WTC11 (cell line): Measurements from ENCODE around the gene LRRC27. TPM values are rescaled to one million over a fixed set of nuclear protein-coding genes. Genes with fewer than 3 reads are reported as not detected.

Source experiments
- ATAC-seq: fragments of 200-7000 bp; cut with Tn5 transposase; 2 replicates; pipeline ENCODE4 v1.10.0; 2021; ENCODE audit warnings: mild to moderate bottlenecking, moderate library complexity
- CTCF ChIA-PET: fragments of 300-600 bp; sonication (Branson Sonifier 250); formaldehyde crosslinking; loops from one replicate; lab custom pipeline; 2021; ENCODE audit warnings: antibody characterized with exemption; lab: Charles Lee
- POLR2A ChIA-PET: fragments of 350-600 bp; sonication (Branson Sonifier 250); formaldehyde crosslinking; loops from one replicate; lab custom pipeline; 2021; ENCODE audit warnings: antibody characterized with exemption; lab: Charles Lee
- DNase-seq: peaks from one replicate; pipeline ENCODE4 v3.0.0; 2021; ENCODE audit warnings: low spot score
- H3K27ac Mint-ChIP-seq: 2 replicates; pipeline ENCODE4 v1.8.0; 2021; ENCODE audit warnings: mixed read lengths
- H3K27me3 Mint-ChIP-seq: 2 replicates; pipeline ENCODE4 v1.8.0; 2021; ENCODE audit warnings: low read depth, mild to moderate bottlenecking, moderate library complexity, mixed read lengths
- H3K36me3 Mint-ChIP-seq: 2 replicates; pipeline ENCODE4 v1.8.0; 2021; ENCODE audit warnings: mixed read lengths
- H3K4me1 Mint-ChIP-seq: 2 replicates; pipeline ENCODE4 v1.8.0; 2022; ENCODE audit warnings: mixed read lengths
- H3K4me3 Mint-ChIP-seq: 2 replicates; pipeline ENCODE4 v1.8.0; 2021; ENCODE audit warnings: mild to moderate bottlenecking, moderate library complexity, mixed read lengths
- H3K9me3 Mint-ChIP-seq: 2 replicates; pipeline ENCODE4 v1.8.0; 2021; ENCODE audit warnings: mixed read lengths
- ATF1 ChIP-seq: sonication (generic); formaldehyde crosslinking; IDR thresholded peaks from 2 replicates; pipeline ENCODE4 v1.8.1; 2023; ENCODE audit warnings: mild to moderate bottlenecking, moderate library complexity, missing genetic modification reagents
- CTCF ChIP-seq: fragments of 200-600 bp; IDR thresholded peaks from 2 replicates; pipeline ENCODE4 v1.8.0; 2022; ENCODE audit warnings: antibody characterized with exemption
- ESRRA ChIP-seq: sonication (generic); formaldehyde crosslinking; IDR thresholded peaks from 2 replicates; pipeline ENCODE4 v1.8.1; 2022; ENCODE audit warnings: mild to moderate bottlenecking, missing genetic modification reagents, borderline replicate concordance
- IRF2 ChIP-seq: sonication (generic); formaldehyde crosslinking; IDR thresholded peaks from 2 replicates; pipeline ENCODE4 v1.8.0; 2022; ENCODE audit warnings: low read depth, missing genetic modification reagents, borderline replicate concordance
- JAZF1 ChIP-seq: fragments of 250-450 bp; sonication (Bioruptor Pico); IDR thresholded peaks from 2 replicates; pipeline ENCODE4 v1.9.0; 2021; ENCODE audit warnings: moderate library complexity, mild to moderate bottlenecking, inconsistent platforms
- JUN ChIP-seq: sonication (generic); formaldehyde crosslinking; IDR thresholded peaks from 2 replicates; pipeline ENCODE4 v1.8.0; 2023; ENCODE audit warnings: mild to moderate bottlenecking, missing genetic modification reagents
- KAT7 ChIP-seq: sonication (generic); formaldehyde crosslinking; IDR thresholded peaks from 2 replicates; pipeline ENCODE4 v1.8.1; 2023; ENCODE audit warnings: missing genetic modification reagents, mild to moderate bottlenecking, borderline replicate concordance
- NFATC4 ChIP-seq: fragments of 250-450 bp; sonication (Bioruptor Pico); IDR thresholded peaks from 2 replicates; pipeline ENCODE4 v1.9.0; 2021; ENCODE audit warnings: mild to moderate bottlenecking
- NFYB ChIP-seq: sonication (generic); formaldehyde crosslinking; conservative IDR thresholded peaks from 2 replicates; pipeline ENCODE4 v1.8.0; 2022; ENCODE audit warnings: low read depth, missing genetic modification reagents
- PRRX2 ChIP-seq: fragments of 250-450 bp; sonication (Bioruptor Pico); IDR thresholded peaks from 2 replicates; pipeline ENCODE4 v1.8.0; 2021; ENCODE audit warnings: mild to moderate bottlenecking
- ZBTB43 ChIP-seq: sonication (generic); formaldehyde crosslinking; IDR thresholded peaks from 2 replicates; pipeline ENCODE4 v1.8.1; 2023; ENCODE audit warnings: mild to moderate bottlenecking, missing genetic modification reagents
- ZNF423 ChIP-seq: fragments of 250-450 bp; sonication (Bioruptor Pico); IDR thresholded peaks from 2 replicates; pipeline ENCODE4 v2.1.2; 2022; ENCODE audit warnings: mild to moderate bottlenecking, moderate library complexity
- total RNA-seq: library from RNA; stranded (reverse); gene quantifications from 3 replicates; pipeline ENCODE4 v1.2.3, GENCODE V29; 2021

LRRC27 gene
- total RNA-seq, 1 experiment from 2014 or later, result 4.4 TPM

DNA sequence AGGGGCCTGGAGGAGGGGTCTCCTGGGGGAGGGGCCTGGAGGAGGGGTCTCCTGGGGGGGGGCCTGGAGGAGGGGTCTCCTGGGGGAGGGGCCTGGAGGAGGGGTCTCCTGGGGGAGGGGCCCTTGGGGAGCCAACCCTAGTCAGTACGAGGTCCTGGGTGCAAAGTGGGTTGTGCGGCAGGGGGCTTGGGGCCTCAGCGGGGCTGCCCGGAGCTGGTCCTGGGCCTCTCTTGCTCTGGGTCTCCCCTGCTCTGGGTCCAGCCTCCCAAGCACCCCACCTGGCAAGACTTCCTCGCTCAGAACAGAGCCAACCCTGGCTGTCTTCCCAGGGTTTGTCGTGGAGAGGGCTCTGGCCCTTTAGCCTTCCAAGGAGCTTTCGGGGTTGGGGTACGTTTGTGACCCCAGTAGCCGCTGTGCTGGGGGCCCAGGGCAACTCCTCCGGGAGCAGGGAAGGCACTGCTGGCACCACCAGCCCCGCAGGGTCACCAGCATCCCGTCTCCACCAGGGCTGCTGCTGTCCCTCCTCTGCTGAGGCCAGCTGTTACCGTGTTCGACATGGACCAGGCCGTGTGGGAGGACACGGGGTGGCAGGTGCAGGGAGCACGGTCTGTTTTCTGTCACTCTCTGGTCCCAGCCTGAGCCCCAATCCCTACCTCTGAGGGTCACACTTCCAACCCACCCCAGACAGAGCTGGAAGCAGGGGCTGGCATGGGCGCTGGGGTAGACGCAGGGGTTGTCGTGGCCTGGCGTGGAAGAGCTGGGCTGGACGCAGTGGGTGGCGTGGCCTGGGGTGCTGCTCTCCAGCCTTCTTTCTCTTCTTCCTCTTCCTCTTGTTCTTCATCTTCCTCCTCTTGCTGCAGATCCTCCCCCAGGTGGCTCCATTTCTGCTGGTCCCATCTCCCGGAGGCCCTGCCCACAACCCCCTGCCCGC is 87.8 kb downstream of the LRRC27 start:
- POLR2A ChIA-PET, result interaction anchor here (0.9 to 1.1 kb wide), 3 partner anchors 25 to 36 kb away, joined by 3 to 6 read pairs (median 5); no protein-coding TSS in a partner anchor

GRCh38 chr10:132420469-132420980 is 88.5 kb downstream of the LRRC27 start:
- DNase-seq, result no peak
- POLR2A ChIA-PET, result interaction anchor here (0.9 kb wide), 1 partner anchor 12 kb away, joined by 3 read pairs; no protein-coding TSS in a partner anchor
- ATAC-seq, result no peak

More for the DNA sequence above, 87.8 kb downstream of the LRRC27 start:
- peak; percentile 5; the same call in 1 of the 2 replicates for ATAC-seq
- H3K9me3 Mint-ChIP-seq, result no peaks in the 10 kb centered on the region
- no peak for TF ChIP-seq KAT7 (CRISPR knock-in tag)
- TF ChIP-seq CTCF, result no peak
- no peak for TF ChIP-seq NFYB (CRISPR knock-in tag)
- no peak for TF ChIP-seq JUN
- no peak for TF ChIP-seq PRRX2 (CRISPR knock-in tag)
- no peak for TF ChIP-seq NFATC4
- TF ChIP-seq JAZF1 (CRISPR knock-in tag), result no peak
- no peak for TF ChIP-seq ZBTB43 (CRISPR knock-in tag)
- peaks cover 6% of the 10 kb centered on the region; the same call in 1 of the 2 replicates for H3K36me3 Mint-ChIP-seq
- H3K4me3 Mint-ChIP-seq, result no peak overlapping the region
- CTCF ChIA-PET, result interaction anchor here (1.0 to 6.6 kb wide), 7 partner anchors 10 to 59 kb away, joined by 4 to 63 read pairs (median 7); partner anchors contain the start of gene PWWP2B
- H3K27me3 Mint-ChIP-seq, result no peaks in the 10 kb centered on the region
- H3K27ac Mint-ChIP-seq, result 0 out of 2 replicates have a peak overlapping the region, but pooled peaks have one; percentile 65
- peaks cover 23% of the 10 kb centered on the region for H3K4me1 Mint-ChIP-seq
- no peak for DNase-seq

GRCh38 chr10:132420981-132421846 is 89.2 kb downstream of the LRRC27 start:
- POLR2A ChIA-PET, result interaction anchor here (0.9 kb wide), 1 partner anchor 13 kb away, joined by 3 read pairs; no protein-coding TSS in a partner anchor

More at GRCh38 chr10:132420469-132420980, 88.5 kb downstream of the LRRC27 start:
- H3K9me3 Mint-ChIP-seq, result peaks cover 2% of the 10 kb centered on the region; the same call in 1 of the 2 replicates
- TF ChIP-seq ZNF423 (CRISPR knock-in tag), result peak; percentile 58
- TF ChIP-seq IRF2, result no peak
- TF ChIP-seq, all 79 proteins: peak for 1
- CTCF ChIA-PET, result interaction anchor here (0.7 to 6.6 kb wide), 4 partner anchors 15 to 60 kb away, joined by 3 to 63 read pairs (median 6); partner anchors contain the start of gene PWWP2B
- Mint-ChIP-seq H3K27ac (0 out of 2 replicates have a peak overlapping the region, but pooled peaks have one; percentile 65), H3K36me3 (peaks cover under 1% of the 10 kb centered on the region; the same call in 1 of the 2 replicates), H3K4me1 (peaks cover 20% of the 10 kb centered on the region), H3K4me3 (no peak overlapping the region), H3K27me3 (no peaks in the 10 kb centered on the region)

More at GRCh38 chr10:132420981-132421846, 89.2 kb downstream of the LRRC27 start:
- peaks cover 20% of the 10 kb centered on the region for H3K4me1 Mint-ChIP-seq
- DNase-seq, result no peak
- H3K4me3 Mint-ChIP-seq, result no peak overlapping the region
- CTCF ChIA-PET, result interaction anchor here (0.7 to 6.6 kb wide), 5 partner anchors 16 to 61 kb away, joined by 3 to 63 read pairs (median 6); partner anchors contain the start of gene PWWP2B
- TF ChIP-seq KAT7 (CRISPR knock-in tag) (no peak), ZNF423 (CRISPR knock-in tag) (0 out of 2 replicates have a peak, but pooled peaks have one; percentile 24), ESRRA (no peak), ATF1 (CRISPR knock-in tag) (no peak)
- no peak overlapping the region for H3K27ac Mint-ChIP-seq
- H3K36me3 Mint-ChIP-seq, result no peaks in the 10 kb centered on the region
- ATAC-seq, result no peak
- peaks cover 3% of the 10 kb centered on the region; the same call in 1 of the 2 replicates for H3K9me3 Mint-ChIP-seq
- no peaks in the 10 kb centered on the region for H3K27me3 Mint-ChIP-seq
